ENCODE data around the gene HYAL2.
"Not testable (repeated sequence)": the region's sequence is repeated elsewhere in the genome, so short reads cannot be mapped to it uniquely, and the experiment has no call there.

The HYAL2 gene

GRCh38 chr3:50327129-50327528, 4.6 kb upstream of the HYAL2 start:
- no peak for DNase-seq

GRCh38 chr3:50326182-50326541, 3.6 kb upstream of the HYAL2 start:
- DNase-seq = no peak

- DNase-seq = no peak
Observed at GRCh38 chr3:50325497-50326181, 3.1 kb upstream of the HYAL2 start.

- DNase-seq = no peak
Observed at GRCh38 chr3:50325113-50325480, 2.6 kb upstream of the HYAL2 start.

- peak; percentile 37 to 63 for DNase-seq
Observed at GRCh38 chr3:50324351-50325112, 2.0 kb upstream of the HYAL2 start.

- no peak for DNase-seq
Observed at GRCh38 chr3:50323614-50324199, 1.2 kb upstream of the HYAL2 start.

GRCh38 chr3:50323092-50323600, 601 bp upstream of the HYAL2 start:
- no peak for DNase-seq

GRCh38 chr3:50322115-50322385, 495 bp downstream of the HYAL2 start:
- DNase-seq = no peak

- DNase-seq = peak; percentile 80 to 81
Observed at GRCh38 chr3:50321336-50322114, 1.0 kb downstream of the HYAL2 start.

- peak; percentile 65 to 66 for DNase-seq
Observed at GRCh38 chr3:50320853-50321335, 1.7 kb downstream of the HYAL2 start.

- no peak for DNase-seq
Observed at GRCh38 chr3:50319894-50320625, 2.5 kb downstream of the HYAL2 start.

- no peak for DNase-seq
Observed at GRCh38 chr3:50319181-50319893, 3.2 kb downstream of the HYAL2 start.

- DNase-seq = no peak
Observed at GRCh38 chr3:50318615-50319014, 3.9 kb downstream of the HYAL2 start.

GRCh38 chr3:50318163-50318562, 4.4 kb downstream of the HYAL2 start:
- no peak for DNase-seq

- DNase-seq = no peak
Observed at GRCh38 chr3:50317300-50317699, 5.2 kb downstream of the HYAL2 start.

- peak; percentile 42 to 64 for DNase-seq
Observed at GRCh38 chr3:50316657-50317242, 5.8 kb downstream of the HYAL2 start.

GRCh38 chr3:50314816-50315215, 7.7 kb downstream of the HYAL2 start:
- DNase-seq = no peak

GRCh38 chr3:50314342-50314741, 8.2 kb downstream of the HYAL2 start:
- DNase-seq = no peak

GRCh38 chr3:50312041-50312440, 10.5 kb downstream of the HYAL2 start:
- not testable (repeated sequence) for DNase-seq

GRCh38 chr3:50304601-50305000, 17.9 kb downstream of the HYAL2 start:
- no peak for DNase-seq

- no peak for DNase-seq
Observed at GRCh38 chr3:50303013-50303815, 19.3 kb downstream of the HYAL2 start, which contains the start of gene HYAL1. Gene HYAL1, minus strand, starts transcription at chr3:50303574. Its CDS starts 618 bp downstream, at chr3:50302956.

Data from stimulated activated CD4-positive, alpha-beta T cell treated with anti-CD3 and anti-CD28 coated beads, Interleukin-4, amount 100 ng/mL, for 4 hours (primary cell).